ENCODE measurements around the gene SRCIN1.
"Not testable (repeated sequence)": the region's sequence is repeated elsewhere in the genome, so short reads cannot be mapped to it uniquely, and the experiment has no call there.

The SRCIN1 gene

GRCh38 chr17:38535886-38536285 is 69.9 kb downstream of the SRCIN1 start:
- DNase-seq (ENCODE audit: insufficient read length, low spot score) (no peak), FAIRE-seq (no peak)
- no peak for TF ChIP-seq CTCF (IDR thresholded peaks at IDR 0.05; ENCODE audit: insufficient read depth, missing control alignments)

- TF ChIP-seq CTCF (IDR thresholded peaks at IDR 0.05; ENCODE audit: insufficient read depth, missing control alignments): no peak
- no peak for FAIRE-seq
- no peak for DNase-seq (ENCODE audit: insufficient read length, low spot score)
These were observed 71.3 kb downstream of the SRCIN1 start for GRCh38 chr17:38534498-38534885.

GRCh38 chr17:38533866-38534497 is 71.8 kb downstream of the SRCIN1 start:
- FAIRE-seq (no peak), DNase-seq (ENCODE audit: insufficient read length, low spot score) (no peak)
- no peak for TF ChIP-seq CTCF (IDR thresholded peaks at IDR 0.05; ENCODE audit: insufficient read depth, missing control alignments)

- TF ChIP-seq CTCF (IDR thresholded peaks at IDR 0.05; ENCODE audit: insufficient read depth, missing control alignments): no peak
- DNase-seq (ENCODE audit: insufficient read length, low spot score): no peak
- no peak for FAIRE-seq
These were observed 72.5 kb downstream of the SRCIN1 start for GRCh38 chr17:38533241-38533640.

GRCh38 chr17:38532451-38532850 is 73.3 kb downstream of the SRCIN1 start:
- DNase-seq (ENCODE audit: insufficient read length, low spot score): no peak
- no peak for FAIRE-seq
- no peak for TF ChIP-seq CTCF (IDR thresholded peaks at IDR 0.05; ENCODE audit: insufficient read depth, missing control alignments)

GRCh38 chr17:38531761-38532160 is 74.0 kb downstream of the SRCIN1 start:
- DNase-seq (ENCODE audit: insufficient read length, low spot score); FAIRE-seq: not testable (repeated sequence)

GRCh38 chr17:38530856-38531255 is 74.9 kb downstream of the SRCIN1 start:
- not testable (repeated sequence) for FAIRE-seq; DNase-seq (ENCODE audit: insufficient read length, low spot score)

- not testable (repeated sequence) for DNase-seq (ENCODE audit: insufficient read length, low spot score); FAIRE-seq
These were observed 77.6 kb downstream of the SRCIN1 start for GRCh38 chr17:38528141-38528540.

- not testable (repeated sequence) for FAIRE-seq; DNase-seq (ENCODE audit: insufficient read length, low spot score)
These were observed 79.2 kb downstream of the SRCIN1 start for GRCh38 chr17:38526526-38526925.
